GM12878 (cell line): ENCODE results near the gene TMEM140. TPM values are rescaled to one million over a fixed set of nuclear protein-coding genes. Genes with fewer than 3 reads are reported as not detected.
A peak's percentile ranks its signal among the peaks of the same experiment; 100 is the strongest.

ENCODE experiments used
- CTCF ChIP-seq, 3 experiments: IDR thresholded peaks in 2 of 3; conservative IDR thresholded peaks in 1 of 3; 2 replicates each; pipeline ENCODE4 v1.5.1; 2011; ENCODE audit warnings: low read depth in 3 of 3, low read length in 3 of 3, mild to moderate bottlenecking in 3 of 3, control low read depth in 2 of 3, moderate library complexity in 2 of 3, inconsistent platforms in 1 of 3, mixed read lengths in 1 of 3; ENCODE audit not compliant: control insufficient read depth in 2 of 3, insufficient read depth in 1 of 3; ENCODE audit errors: extremely low read depth in 1 of 3
- FOXK2 ChIP-seq: fragments of 450-650 bp; IDR thresholded peaks from 2 replicates; pipeline ENCODE4 v1.6.1; 2017; ENCODE audit warnings: mild to moderate bottlenecking, moderate library complexity
- NFXL1 ChIP-seq: fragments of 450-650 bp; IDR thresholded peaks from 2 replicates; pipeline ENCODE4 v1.6.1; 2017; ENCODE audit warnings: antibody characterized with exemption, mild to moderate bottlenecking, borderline replicate concordance
- NR2F1 ChIP-seq: fragments of 450-650 bp; conservative IDR thresholded peaks from 2 replicates; pipeline ENCODE4 v1.6.1; 2017; ENCODE audit warnings: mild to moderate bottlenecking
- ZNF687 ChIP-seq: fragments of 450-650 bp; IDR thresholded peaks from 2 replicates; pipeline ENCODE4 v1.6.1; 2017; ENCODE audit warnings: mild to moderate bottlenecking, moderate library complexity
- polyA plus RNA-seq, 11 experiments: library from polyadenylated mRNA; depleted of rRNA in 4 of 11; unstranded in 6 of 11; stranded (reverse) in 5 of 11; fragments of >200 nt; fragmentation: Nextera tagmentation in 4 of 11; fragmentation: Illumina TruSeq in 1 of 11; extraction: Ambion mirVana in 4 of 11; extraction: Trizol in 1 of 11; gene quantifications; 1 replicate in 1 of 11; 2 replicates in 10 of 11; pipeline versions ENCODE4 v1.2.1 to v1.2.3, GENCODE V29; 2011 to 2016; ENCODE audit warnings: inconsistent platforms in 2 of 11, missing spikeins in 2 of 11, low read depth in 1 of 11
- total RNA-seq, 4 experiments: library from RNA; depleted of rRNA in 3 of 4; stranded (reverse); fragments of >200 nt in 3 of 4; fragmentation: Illumina TruSeq in 1 of 4; extraction: Trizol in 1 of 4; gene quantifications; 2 replicates each; pipeline versions ENCODE4 v1.2.1 to v1.2.3, GENCODE V29; 2013 to 2021

The TMEM140 gene
- total and polyA plus RNA-seq, 10 of the 15 experiments (the other 5 are each of a cell fraction or from before 2014, with no cell fraction given), result 0.85 to 20.7 (median 3.3) TPM

GRCh38 chr7:135160858-135161653 lies 13.2 kb downstream of the TMEM140 start (continued):
- TF ChIP-seq ZNF687 (peak; percentile 64), NR2F1 (0 out of 2 replicates have a peak, but pooled peaks have one; percentile 11), FOXK2 (no peak), CTCF (IDR thresholded peaks at IDR 0.05 in 2 of 3, conservative IDR thresholded peaks at IDR 0.05 in 1 of 3; ENCODE audit: control insufficient read depth in 2 of 3, extremely low read depth in 1 of 3, insufficient read depth in 1 of 3, low read depth in 3 of 3, low read length in 3 of 3) (peak in 1 of 3 experiments; percentile 5; a peak in 2 of 6 replicates), NFXL1 (no peak)
